HG03066 (cell line): Measurements from ENCODE around the gene SPHK2.
"Not testable (repeated sequence)": the region's sequence is repeated elsewhere in the genome, so short reads cannot be mapped to it uniquely, and the experiment has no call there.

Source experiments
- ATAC-seq: cut with Tn5 transposase; IDR thresholded peaks from one replicate; pipeline ENCODE4 v1.9.1; 2021; ENCODE audit warnings: low read depth; ENCODE audit not compliant: unreplicated experiment

Gene SPHK2

DNA sequence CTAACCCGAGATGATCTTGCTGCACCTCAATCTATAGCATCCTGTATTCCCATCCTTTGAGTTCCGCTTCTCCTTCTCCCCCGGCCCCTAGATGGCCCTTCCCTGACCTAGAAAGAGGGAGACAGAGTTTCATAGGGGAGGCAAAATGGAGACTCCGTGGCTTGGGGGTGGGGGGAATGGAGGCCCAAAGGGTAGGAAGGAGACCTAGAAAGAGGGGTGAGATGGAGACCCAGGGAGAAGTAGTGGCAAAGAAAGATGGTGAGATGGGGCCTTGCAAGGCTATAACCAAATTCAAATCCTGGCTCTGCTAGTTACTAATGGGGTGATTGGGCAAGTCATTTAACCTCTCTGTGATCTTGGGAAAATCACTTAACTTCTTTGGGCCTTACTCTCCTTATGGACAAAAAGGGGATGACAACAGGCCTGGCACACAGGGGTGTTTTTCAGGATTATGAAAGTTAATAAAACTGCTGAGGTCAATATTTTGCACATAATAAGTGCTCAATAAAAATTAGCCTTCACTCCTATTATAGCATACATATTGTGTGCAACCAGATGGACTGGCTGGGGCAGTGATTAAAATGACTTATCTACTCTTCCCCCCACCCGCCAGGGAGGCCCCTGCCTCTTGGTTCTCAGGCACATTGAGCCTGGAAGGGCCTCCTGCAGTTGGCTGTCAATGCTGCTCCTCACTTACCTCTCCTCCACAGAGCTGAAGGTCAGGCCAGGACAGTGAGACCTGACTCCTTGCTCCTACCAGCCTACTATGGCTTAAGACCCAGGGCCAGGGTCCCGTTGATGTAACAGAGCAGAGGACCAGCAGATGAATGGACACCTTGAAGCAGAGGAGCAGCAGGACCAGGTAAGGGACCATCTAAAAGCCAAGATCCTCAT, 633 bp downstream of the SPHK2 start:
- ATAC-seq, result no peak

GRCh38 chr19:48623556-48624066, 4.3 kb downstream of the SPHK2 start:
- ATAC-seq, result no peak

- peak; percentile 55 for ATAC-seq
These were observed 4.8 kb downstream of the SPHK2 start for GRCh38 chr19:48624067-48624594.

GRCh38 chr19:48624791-48625723, 5.8 kb downstream of the SPHK2 start:
- no peak for ATAC-seq

DNA sequence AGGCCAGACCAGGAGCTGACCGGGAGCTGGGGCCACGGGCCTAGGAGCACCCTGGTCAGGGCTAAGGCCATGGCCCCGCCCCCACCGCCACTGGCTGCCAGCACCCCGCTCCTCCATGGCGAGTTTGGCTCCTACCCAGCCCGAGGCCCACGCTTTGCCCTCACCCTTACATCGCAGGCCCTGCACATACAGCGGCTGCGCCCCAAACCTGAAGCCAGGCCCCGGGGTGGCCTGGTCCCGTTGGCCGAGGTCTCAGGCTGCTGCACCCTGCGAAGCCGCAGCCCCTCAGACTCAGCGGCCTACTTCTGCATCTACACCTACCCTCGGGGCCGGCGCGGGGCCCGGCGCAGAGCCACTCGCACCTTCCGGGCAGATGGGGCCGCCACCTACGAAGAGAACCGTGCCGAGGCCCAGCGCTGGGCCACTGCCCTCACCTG, 6.6 kb downstream of the SPHK2 start:
- ATAC-seq, result no peak

DNA sequence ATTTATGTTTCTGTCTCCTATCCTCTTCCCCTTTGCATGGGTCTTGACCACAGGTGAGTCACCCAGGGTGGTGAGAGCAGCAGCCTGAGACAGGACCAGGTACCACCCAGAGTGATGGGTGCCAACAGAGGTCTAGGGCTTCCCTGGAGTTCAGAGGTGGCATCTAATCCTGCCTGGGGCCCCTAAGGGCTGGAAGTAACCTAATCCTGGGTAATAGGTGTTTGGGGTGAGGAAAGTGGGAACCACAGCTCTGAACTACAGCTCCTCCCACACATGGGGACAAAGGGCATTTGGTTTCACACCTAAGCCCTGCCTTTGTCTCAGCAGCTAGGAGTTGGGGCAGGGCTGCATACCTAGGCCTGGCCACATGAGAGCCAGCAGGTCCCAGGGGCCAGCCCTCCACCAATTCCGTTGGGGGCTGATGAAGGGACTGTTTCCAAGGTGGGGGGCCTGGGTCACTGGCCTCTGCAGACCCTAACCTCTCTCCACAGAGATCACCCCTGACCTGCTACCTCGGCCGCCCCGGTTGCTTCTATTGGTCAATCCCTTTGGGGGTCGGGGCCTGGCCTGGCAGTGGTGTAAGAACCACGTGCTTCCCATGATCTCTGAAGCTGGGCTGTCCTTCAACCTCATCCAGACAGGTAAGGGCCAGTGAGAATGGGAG, 8.0 kb downstream of the SPHK2 start:
- ATAC-seq, result no peak

GRCh38 chr19:48627865-48628314, 8.6 kb downstream of the SPHK2 start:
- ATAC-seq, result no peak

DNA sequence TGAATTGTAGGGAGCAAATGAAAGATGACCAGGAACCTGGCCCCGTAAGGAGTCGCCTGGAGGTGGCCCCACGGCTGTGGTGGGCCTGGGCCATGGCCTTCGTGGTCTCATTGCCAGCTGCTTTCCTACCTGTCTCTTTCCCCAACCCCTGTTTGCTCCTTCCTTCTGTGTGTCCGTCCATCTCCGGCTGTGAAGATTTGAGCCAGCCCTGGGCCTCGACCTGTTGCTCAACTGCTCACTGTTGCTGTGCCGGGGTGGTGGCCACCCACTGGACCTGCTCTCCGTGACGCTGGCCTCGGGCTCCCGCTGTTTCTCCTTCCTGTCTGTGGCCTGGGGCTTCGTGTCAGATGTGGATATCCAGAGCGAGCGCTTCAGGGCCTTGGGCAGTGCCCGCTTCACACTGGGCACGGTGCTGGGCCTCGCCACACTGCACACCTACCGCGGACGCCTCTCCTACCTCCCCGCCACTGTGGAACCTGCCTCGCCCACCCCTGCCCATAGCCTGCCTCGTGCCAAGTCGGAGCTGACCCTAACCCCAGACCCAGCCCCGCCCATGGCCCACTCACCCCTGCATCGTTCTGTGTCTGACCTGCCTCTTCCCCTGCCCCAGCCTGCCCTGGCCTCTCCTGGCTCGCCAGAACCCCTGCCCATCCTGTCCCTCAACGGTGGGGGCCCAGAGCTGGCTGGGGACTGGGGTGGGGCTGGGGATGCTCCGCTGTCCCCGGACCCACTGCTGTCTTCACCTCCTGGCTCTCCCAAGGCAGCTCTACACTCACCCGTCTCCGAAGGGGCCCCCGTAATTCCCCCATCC, 9.4 kb downstream of the SPHK2 start:
- no peak for ATAC-seq

DNA sequence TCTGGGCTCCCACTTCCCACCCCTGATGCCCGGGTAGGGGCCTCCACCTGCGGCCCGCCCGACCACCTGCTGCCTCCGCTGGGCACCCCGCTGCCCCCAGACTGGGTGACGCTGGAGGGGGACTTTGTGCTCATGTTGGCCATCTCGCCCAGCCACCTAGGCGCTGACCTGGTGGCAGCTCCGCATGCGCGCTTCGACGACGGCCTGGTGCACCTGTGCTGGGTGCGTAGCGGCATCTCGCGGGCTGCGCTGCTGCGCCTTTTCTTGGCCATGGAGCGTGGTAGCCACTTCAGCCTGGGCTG, 9.9 kb downstream of the SPHK2 start:
- ATAC-seq, result no peak

GRCh38 chr19:48629599-48630295, 10.4 kb downstream of the SPHK2 start:
- no peak for ATAC-seq

DNA sequence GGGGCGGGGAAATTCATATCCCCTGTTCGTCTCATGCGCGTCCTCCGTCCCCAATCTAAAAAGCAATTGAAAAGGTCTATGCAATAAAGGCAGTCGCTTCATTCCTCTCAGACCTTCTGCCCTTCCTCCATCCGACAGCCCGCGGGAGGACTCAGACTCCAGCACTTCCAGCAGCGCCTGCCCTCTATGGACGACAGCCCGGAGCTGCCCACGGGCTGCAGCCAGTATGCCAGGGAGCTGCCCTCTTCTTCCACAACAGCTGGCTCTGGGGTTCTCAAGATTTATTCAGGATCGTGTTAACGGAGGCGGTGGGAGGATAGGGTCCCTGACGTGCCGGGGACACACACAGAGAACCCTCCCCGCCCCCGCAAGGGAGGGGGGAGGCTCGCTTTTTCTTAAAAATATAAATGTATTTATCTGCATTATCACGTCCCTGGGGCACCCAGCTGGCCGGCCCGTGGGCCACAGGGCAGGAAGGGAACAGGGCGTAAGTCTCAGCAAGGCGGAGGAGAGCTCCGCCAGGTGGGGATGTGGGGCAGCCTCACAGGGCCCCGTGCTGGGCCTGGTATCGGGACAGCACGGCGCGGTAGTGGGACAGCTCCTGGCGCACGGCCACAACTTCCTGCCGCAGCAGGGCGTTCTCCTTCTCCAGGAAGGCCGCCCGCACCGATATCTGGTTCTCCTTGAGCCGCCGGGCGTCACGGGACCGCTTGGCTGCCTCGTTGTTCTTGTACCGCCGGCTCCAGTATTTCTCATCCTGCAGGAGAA, 11.2 kb downstream of the SPHK2 start:
- no peak for ATAC-seq

DNA sequence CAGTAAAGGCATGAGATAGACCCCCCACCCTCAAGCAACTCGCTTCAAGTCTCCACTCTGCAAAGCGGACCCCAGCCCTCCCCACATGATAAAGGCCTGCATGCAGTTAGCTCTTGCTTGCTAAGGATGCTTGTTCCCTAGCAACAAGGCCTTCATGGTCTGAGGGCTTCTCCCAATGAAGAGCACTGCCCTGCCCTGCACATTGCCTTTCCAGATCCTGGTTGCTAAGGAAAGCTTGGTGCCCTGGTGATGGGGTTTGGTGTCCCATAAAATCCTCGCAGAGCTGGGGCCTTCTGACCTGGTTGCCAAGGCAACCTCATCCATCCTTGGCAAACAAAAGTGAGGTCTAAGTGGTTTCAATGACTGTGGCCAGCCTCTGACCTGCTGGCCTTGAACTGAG, 11.9 kb downstream of the SPHK2 start:
- ATAC-seq, result no peak

- not testable (repeated sequence) for ATAC-seq
These were observed 13.0 kb downstream of the SPHK2 start for GRCh38 chr19:48632286-48632685.

GRCh38 chr19:48632692-48633147, 13.4 kb downstream of the SPHK2 start:
- no peak for ATAC-seq

GRCh38 chr19:48633148-48634035, 14.1 kb downstream of the SPHK2 start:
- ATAC-seq, result no peak

DNA sequence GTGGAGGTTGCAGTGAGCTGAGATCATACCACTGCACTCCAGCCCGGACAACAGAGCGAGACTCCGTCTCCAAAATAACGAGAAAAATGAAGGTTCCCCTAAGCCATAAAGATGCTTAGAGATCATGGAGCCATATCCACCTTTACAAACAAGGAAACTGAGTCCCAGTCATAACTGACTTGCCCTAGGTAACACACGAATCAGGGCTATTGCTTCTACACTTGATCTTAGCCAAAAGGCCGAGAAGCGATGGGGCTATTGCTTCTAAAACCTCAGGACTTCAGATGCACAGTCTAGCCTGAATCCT, 14.7 kb downstream of the SPHK2 start:
- no peak for ATAC-seq
